ENCODE measurements around the gene NXPE3.

DNA sequence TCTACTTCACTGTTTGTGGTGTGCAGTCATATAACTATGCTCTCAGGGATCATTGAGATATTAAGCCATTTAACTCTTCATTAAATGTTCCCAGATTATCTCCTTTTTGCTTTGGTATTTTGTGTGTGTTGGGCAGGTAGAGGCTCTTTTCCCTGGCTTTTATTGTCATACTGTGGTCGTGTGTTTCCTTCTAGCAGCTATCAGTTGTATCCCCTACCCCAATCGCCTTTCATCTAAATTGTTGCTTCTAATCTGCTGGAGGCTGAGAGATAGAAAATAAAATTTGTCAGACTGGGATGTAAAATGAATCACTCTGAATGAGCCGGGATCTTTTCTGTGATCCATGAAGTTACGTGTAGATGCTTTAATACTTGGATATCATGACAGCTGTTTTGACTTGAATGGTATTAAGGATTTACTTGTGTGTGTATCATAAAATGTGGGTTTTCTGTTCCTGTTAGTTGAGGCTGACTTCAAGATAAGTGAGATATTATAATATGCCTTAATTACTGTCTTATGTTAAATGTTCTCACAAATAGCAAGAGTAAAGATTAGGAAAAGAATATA is 79.5 kb downstream of the NXPE3 start:
- TF ChIP-seq, protein P1, sequence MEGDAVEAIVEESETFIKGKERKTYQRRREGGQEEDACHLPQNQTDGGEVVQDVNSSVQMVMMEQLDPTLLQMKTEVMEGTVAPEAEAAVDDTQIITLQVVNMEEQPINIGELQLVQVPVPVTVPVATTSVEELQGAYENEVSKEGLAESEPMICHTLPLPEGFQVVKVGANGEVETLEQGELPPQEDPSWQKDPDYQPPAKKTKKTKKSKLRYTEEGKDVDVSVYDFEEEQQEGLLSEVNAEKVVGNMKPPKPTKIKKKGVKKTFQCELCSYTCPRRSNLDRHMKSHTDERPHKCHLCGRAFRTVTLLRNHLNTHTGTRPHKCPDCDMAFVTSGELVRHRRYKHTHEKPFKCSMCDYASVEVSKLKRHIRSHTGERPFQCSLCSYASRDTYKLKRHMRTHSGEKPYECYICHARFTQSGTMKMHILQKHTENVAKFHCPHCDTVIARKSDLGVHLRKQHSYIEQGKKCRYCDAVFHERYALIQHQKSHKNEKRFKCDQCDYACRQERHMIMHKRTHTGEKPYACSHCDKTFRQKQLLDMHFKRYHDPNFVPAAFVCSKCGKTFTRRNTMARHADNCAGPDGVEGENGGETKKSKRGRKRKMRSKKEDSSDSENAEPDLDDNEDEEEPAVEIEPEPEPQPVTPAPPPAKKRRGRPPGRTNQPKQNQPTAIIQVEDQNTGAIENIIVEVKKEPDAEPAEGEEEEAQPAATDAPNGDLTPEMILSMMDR (optimal IDR thresholded peaks at IDR 0.05 in 1 of 3, IDR thresholded peaks at IDR 0.05 in 1 of 3, conservative IDR thresholded peaks at IDR 0.05 in 1 of 3; ENCODE audit: extremely low read depth in 1 of 3, insufficient read depth in 2 of 3, low read length in 3 of 3): no peak
- no peak for TF ChIP-seq EZH2 (IDR thresholded peaks at IDR 0.05; ENCODE audit: low read length)

All from keratinocyte (primary cell).